ENCODE measurements around the gene CCDC107. TPM values are rescaled to one million over a fixed set of nuclear protein-coding genes. Genes with fewer than 3 reads are reported as not detected.

Gene CCDC107
- total RNA-seq, 1 experiment from 2014 or later: 12.0 TPM

DNA sequence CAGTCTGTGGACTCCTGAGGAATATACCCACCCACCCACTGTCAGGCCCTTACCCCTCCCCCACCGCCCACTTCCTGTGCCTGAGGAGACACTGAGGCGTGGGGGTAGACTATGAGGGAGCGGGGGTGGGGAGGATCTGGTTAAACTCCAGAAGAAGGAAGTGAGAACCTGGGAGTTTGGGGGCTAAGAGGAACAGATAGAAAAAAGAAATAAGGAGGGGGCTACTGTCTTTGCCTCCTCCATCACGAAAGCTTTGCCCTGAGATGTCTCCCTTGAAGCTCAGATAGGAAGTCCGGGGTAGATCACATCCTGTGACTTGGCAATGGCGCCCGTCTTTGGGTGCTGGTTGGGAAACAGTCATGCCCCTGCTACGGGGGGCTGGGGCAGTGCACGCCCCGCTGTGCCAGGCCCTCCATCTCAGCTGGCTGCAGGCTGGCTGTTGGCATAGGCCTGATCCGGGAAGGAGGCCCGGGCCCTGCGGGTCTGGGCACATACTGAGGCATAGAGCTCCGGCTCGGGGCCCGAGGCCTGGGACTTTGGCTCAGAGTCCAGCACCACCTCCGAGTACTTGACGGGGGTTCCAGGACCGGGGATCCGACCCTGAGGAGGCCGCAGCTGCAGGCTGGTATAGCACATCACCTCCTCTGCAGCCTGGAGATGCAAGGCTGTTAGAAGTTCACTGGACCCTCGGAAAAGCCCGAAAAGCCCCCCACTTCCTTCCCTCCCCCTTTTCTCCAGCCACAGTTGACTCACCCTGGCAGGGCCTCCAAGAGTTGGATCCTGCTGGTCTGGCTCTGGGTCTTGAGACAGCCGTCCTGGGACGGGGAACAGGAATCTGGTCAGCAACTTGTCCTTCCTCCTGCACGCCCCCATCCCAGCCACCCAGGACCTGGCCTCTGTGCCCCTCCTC, 8.4 kb upstream of the CCDC107 start:
- H3K4me1 Mint-ChIP-seq: peaks cover 27 to 33% of the 10 kb centered on the region in 2 experiments
- Histone ChIP-seq H3K79me1 (ENCODE audit: insufficient read depth, low read depth, low read length, poor library complexity, severe bottlenecking) (no peaks in the 10 kb centered on the region), H4K20me1 (ENCODE audit: control insufficient read depth, insufficient read depth, insufficient read length) (no peaks in the 10 kb centered on the region), H3K4me2 (ENCODE audit: insufficient read depth, insufficient read length, low read length) (no peak overlapping the region), H4K8ac (replicated peaks; ENCODE audit: insufficient read length, low read depth, low read length) (no peak overlapping the region), H3K23me2 (ENCODE audit: insufficient read length, low read depth, low read length, poor library complexity, severe bottlenecking) (no peaks in the 10 kb centered on the region), H3K4ac (ENCODE audit: low read depth, low read length) (no peak overlapping the region), H2BK12ac (ENCODE audit: insufficient read length, low read depth, low read length) (no peak overlapping the region), H3K18ac (ENCODE audit: insufficient read length, low read depth, low read length) (no peak overlapping the region), H3K79me2 (ENCODE audit: insufficient read depth, low read length) (no peaks in the 10 kb centered on the region), H3K9ac (ENCODE audit: extremely low read depth, insufficient read length, low read length) (no peak overlapping the region), H2BK15ac (ENCODE audit: low read depth, low read length) (no peak overlapping the region), H3T11ph (ENCODE audit: low read length) (no peak overlapping the region), H2BK5ac (ENCODE audit: insufficient read length, low read length) (no peak overlapping the region), H3K14ac (ENCODE audit: insufficient read depth, low read length) (no peak overlapping the region), H3K23ac (ENCODE audit: insufficient read length, low read depth, low read length) (no peak overlapping the region), H3K27ac (ENCODE audit: insufficient read length, low read depth, low read length) (no peak overlapping the region), H3K27me3 (ENCODE audit: insufficient read depth, low read length) (0 out of 2 replicates have a peak, but pooled peaks cover 2% of the 10 kb centered on the region), H2AK5ac (ENCODE audit: insufficient read length, low read length) (no peak overlapping the region), H3K4me1 (ENCODE audit: insufficient read depth, low read length) (peaks cover 3% of the 10 kb centered on the region; the same call in 1 of the 2 replicates), H2AFZ (ENCODE audit: low read length) (no peak overlapping the region), H2BK20ac (ENCODE audit: low read depth, low read length, poor library complexity, severe bottlenecking) (no peak overlapping the region), H4K5ac (ENCODE audit: insufficient read length, low read depth, low read length) (no peak overlapping the region), H2BK120ac (ENCODE audit: low read depth, low read length, poor library complexity, severe bottlenecking) (no peak overlapping the region), H4K91ac (ENCODE audit: insufficient read length, low read depth, low read length) (no peak overlapping the region), H3K56ac (ENCODE audit: insufficient read length, low read depth, low read length) (no peak overlapping the region), H3K9me3 (ENCODE audit: control insufficient read depth, low read depth, low read length) (no peaks in the 10 kb centered on the region)
- H3K4me3 Mint-ChIP-seq: no peak overlapping the region; a peak in 1 of 5 replicates
- no peak overlapping the region for H3K27ac Mint-ChIP-seq
- H3K27me3 Mint-ChIP-seq (ENCODE audit: low read depth): peaks cover 5% of the 10 kb centered on the region
- H3K9me3 Mint-ChIP-seq: no peaks in the 10 kb centered on the region
- no peaks in the 10 kb centered on the region for H3K36me3 Mint-ChIP-seq (ENCODE audit: insufficient read depth in 1 of 3, low read depth in 3 of 3)
- no CpG with 5 or more reads among the region's 26 CpGs for WGBS (ENCODE audit: extremely low coverage, insufficient read length, low lambda C conversion rate)
- DNase-seq: no peak
- TF ChIP-seq, protein P1, sequence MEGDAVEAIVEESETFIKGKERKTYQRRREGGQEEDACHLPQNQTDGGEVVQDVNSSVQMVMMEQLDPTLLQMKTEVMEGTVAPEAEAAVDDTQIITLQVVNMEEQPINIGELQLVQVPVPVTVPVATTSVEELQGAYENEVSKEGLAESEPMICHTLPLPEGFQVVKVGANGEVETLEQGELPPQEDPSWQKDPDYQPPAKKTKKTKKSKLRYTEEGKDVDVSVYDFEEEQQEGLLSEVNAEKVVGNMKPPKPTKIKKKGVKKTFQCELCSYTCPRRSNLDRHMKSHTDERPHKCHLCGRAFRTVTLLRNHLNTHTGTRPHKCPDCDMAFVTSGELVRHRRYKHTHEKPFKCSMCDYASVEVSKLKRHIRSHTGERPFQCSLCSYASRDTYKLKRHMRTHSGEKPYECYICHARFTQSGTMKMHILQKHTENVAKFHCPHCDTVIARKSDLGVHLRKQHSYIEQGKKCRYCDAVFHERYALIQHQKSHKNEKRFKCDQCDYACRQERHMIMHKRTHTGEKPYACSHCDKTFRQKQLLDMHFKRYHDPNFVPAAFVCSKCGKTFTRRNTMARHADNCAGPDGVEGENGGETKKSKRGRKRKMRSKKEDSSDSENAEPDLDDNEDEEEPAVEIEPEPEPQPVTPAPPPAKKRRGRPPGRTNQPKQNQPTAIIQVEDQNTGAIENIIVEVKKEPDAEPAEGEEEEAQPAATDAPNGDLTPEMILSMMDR (conservative IDR thresholded peaks at IDR 0.05): no peak

All from H9 (cell line).